ENCODE data around the gene DCT. TPM values are rescaled to one million over a fixed set of nuclear protein-coding genes. Genes with fewer than 3 reads are reported as not detected.

Gene DCT
- total and polyA plus RNA-seq, 2 of the 8 experiments (the other 6 are each of a cell fraction or from before 2014, with no cell fraction given) = 0.02 TPM; not detected in 1

- TF ChIP-seq CHD7 (IDR thresholded peaks at IDR 0.05; ENCODE audit: insufficient replicate concordance, low read length) (no peak), NRF1 (IDR thresholded peaks at IDR 0.05; ENCODE audit: low read depth, low read length) (no peak)
Observed at GRCh38 chr13:94454906-94455305, 24.6 kb downstream of the DCT start (continued).

All from H1 (cell line).